Prostate gland (tissue), 2 donors: ENCODE measurements around the gene PAX5. TPM values are rescaled to one million over a fixed set of nuclear protein-coding genes. Genes with fewer than 3 reads are reported as not detected.

ENCODE experiments used
- DNase-seq: peaks from one replicate; pipeline ENCODE4 v3.0.0-alpha.2; 2019; ENCODE audit warnings: low spot score
- H3K27ac ChIP-seq, 2 donors: fragments of 200-600 bp; sonication (generic); 2 replicates each; pipeline ENCODE4 v1.5.1; 2017 to 2019
- H3K27me3 ChIP-seq: fragments of 200-600 bp; sonication (generic); replicated peaks from 2 replicates; pipeline ENCODE4 v1.5.1; 2019; ENCODE audit not compliant: insufficient read depth
- H3K36me3 ChIP-seq, 2 donors: fragments of 200-600 bp; sonication (generic); 1 replicate in 1 of 2; 2 replicates in 1 of 2; pipeline versions ENCODE4 v1.5.1 to v1.8.1; 2017 to 2019
- H3K4me1 ChIP-seq: fragments of 200-600 bp; sonication (generic); replicated peaks from 2 replicates; pipeline ENCODE4 v1.5.1; 2019
- H3K4me3 ChIP-seq, 2 donors: fragments of 200-600 bp; sonication (generic); 2 replicates each; pipeline ENCODE4 v1.5.1; 2017 to 2019
- H3K9me3 ChIP-seq: fragments of 200-600 bp; sonication (generic); 2 replicates; pipeline ENCODE4 v1.5.1; 2017
- POLR2A ChIP-seq: fragments of 450-650 bp; IDR thresholded peaks from one replicate; pipeline ENCODE4 v1.6.1; 2016; ENCODE audit warnings: antibody characterized with exemption, mild to moderate bottlenecking
- POLR2AphosphoS5 ChIP-seq: sonication (generic); formaldehyde crosslinking; IDR thresholded peaks from one replicate; pipeline ENCODE4 v1.6.1; 2017; ENCODE audit warnings: antibody characterized with exemption
- WGBS: methylation state at CpG from one replicate; pipeline ENCODE4 v1.1.5; 2018; 5-methylcytosine and 5-hydroxymethylcytosine counted together
- intact Hi-C: fragments of 100-400 bp; cut with DNase I; formaldehyde crosslinking; loops from one replicate; pipeline ENCODE4 v1.14.2; 2022
- total RNA-seq, 2 donors: library from RNA; depleted of rRNA; stranded (reverse); fragments of >200 nt; gene quantifications; one replicate each; pipeline ENCODE4 v1.1.0, GENCODE V29; 2016
- TF ChIP-seq, protein P1 (sequence below), 4 experiments: fragments of 200-600 bp in 2 of 4; fragments of 450-650 bp in 2 of 4; sonication (generic) in 2 of 4; IDR thresholded peaks; 1 replicate in 3 of 4; 2 replicates in 1 of 4; pipeline ENCODE4 v1.5.1; 2016 to 2019; ENCODE audit warnings: antibody characterized with exemption in 4 of 4, mild to moderate bottlenecking in 2 of 4, moderate library complexity in 2 of 4

PAX5 gene
- total RNA-seq, 2 donors from 2014 or later, result 0.05 to 0.11 TPM

GRCh38 chr9:36945999-36946398 lies 88.1 kb downstream of the PAX5 start:
- 81% methylated on average over 14 of the region's 14 CpGs for WGBS
- Histone ChIP-seq H3K27me3 (no peaks in the 10 kb centered on the region), H3K9me3 (no peaks in the 10 kb centered on the region), H3K27ac (no peak overlapping the region), H3K4me1 (no peaks in the 10 kb centered on the region), H3K4me3 (no peak overlapping the region), H3K36me3 (no peaks in the 10 kb centered on the region)
- intact Hi-C loops, result no loop called here
- DNase-seq, result no peak
- TF ChIP-seq POLR2A, result no peak
- TF ChIP-seq, protein P1, sequence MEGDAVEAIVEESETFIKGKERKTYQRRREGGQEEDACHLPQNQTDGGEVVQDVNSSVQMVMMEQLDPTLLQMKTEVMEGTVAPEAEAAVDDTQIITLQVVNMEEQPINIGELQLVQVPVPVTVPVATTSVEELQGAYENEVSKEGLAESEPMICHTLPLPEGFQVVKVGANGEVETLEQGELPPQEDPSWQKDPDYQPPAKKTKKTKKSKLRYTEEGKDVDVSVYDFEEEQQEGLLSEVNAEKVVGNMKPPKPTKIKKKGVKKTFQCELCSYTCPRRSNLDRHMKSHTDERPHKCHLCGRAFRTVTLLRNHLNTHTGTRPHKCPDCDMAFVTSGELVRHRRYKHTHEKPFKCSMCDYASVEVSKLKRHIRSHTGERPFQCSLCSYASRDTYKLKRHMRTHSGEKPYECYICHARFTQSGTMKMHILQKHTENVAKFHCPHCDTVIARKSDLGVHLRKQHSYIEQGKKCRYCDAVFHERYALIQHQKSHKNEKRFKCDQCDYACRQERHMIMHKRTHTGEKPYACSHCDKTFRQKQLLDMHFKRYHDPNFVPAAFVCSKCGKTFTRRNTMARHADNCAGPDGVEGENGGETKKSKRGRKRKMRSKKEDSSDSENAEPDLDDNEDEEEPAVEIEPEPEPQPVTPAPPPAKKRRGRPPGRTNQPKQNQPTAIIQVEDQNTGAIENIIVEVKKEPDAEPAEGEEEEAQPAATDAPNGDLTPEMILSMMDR (IDR thresholded peaks at IDR 0.05), result no peak
- no peak for TF ChIP-seq POLR2AphosphoS5

DNA sequence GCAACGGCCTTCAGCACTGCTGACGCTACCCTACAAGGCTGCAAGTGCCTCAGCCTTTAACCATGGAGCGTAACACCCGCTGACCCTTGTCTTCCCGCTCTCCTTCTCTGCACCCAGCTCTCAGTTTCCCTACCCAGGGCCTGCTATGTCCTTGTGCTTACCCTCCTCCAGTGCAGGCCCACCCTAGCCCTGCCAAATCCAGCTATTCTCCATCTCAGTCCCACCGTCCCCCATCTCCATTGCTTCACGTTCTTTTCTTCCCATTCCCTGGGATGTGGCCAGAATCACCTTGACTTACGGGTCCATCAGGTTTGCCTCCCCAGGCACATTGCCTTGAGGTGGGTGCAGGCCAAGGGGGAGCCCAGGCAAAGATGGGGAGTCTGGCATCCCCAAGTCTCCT lies 91.2 kb downstream of the PAX5 start:
- intact Hi-C loops, result no loop called here
- no peaks in the 10 kb centered on the region for H3K9me3 ChIP-seq
- DNase-seq, result no peak
- TF ChIP-seq POLR2AphosphoS5 (no peak), POLR2A (no peak)
- TF ChIP-seq, protein P1 (IDR thresholded peaks at IDR 0.05), result no peak
- H3K27ac ChIP-seq, result no peak overlapping the region
- H3K4me3 ChIP-seq, result no peak overlapping the region
- no peaks in the 10 kb centered on the region for H3K4me1 ChIP-seq
- no peaks in the 10 kb centered on the region for H3K36me3 ChIP-seq
- 90% methylated on average over 8 of the region's 8 CpGs for WGBS
- H3K27me3 ChIP-seq, result peaks cover 3% of the 10 kb centered on the region

DNA sequence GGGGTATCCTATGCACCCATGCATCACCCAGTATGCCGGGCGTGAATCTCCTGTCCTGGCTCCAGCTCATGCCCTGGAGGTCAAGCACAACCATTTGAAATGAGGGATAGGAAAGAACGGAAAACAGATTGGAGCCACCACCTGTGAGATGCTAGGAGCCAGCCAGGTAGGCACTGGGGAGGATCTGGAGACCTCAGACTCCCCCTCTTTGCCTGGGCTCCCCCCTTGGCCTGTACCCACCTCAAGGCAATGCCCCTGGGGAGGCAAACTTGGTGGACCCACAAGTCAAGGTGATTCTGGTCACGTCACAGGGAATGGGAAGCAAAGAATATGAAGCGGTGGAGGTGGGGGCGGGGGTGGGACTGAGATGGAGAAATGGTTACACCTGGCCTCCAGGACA lies 92.6 kb downstream of the PAX5 start:
- no peak for DNase-seq
- no peaks in the 10 kb centered on the region for H3K9me3 ChIP-seq
- H3K4me3 ChIP-seq, result no peak overlapping the region
- 92% methylated on average over 6 of the region's 6 CpGs for WGBS
- H3K27me3 ChIP-seq, result peaks cover 3% of the 10 kb centered on the region
- TF ChIP-seq POLR2AphosphoS5, result no peak
- TF ChIP-seq POLR2A, result no peak
- TF ChIP-seq, protein P1 (IDR thresholded peaks at IDR 0.05), result no peak
- intact Hi-C loops, result no loop called here
- no peaks in the 10 kb centered on the region for H3K4me1 ChIP-seq
- H3K36me3 ChIP-seq, result no peaks in the 10 kb centered on the region
- H3K27ac ChIP-seq, result no peak overlapping the region

DNA sequence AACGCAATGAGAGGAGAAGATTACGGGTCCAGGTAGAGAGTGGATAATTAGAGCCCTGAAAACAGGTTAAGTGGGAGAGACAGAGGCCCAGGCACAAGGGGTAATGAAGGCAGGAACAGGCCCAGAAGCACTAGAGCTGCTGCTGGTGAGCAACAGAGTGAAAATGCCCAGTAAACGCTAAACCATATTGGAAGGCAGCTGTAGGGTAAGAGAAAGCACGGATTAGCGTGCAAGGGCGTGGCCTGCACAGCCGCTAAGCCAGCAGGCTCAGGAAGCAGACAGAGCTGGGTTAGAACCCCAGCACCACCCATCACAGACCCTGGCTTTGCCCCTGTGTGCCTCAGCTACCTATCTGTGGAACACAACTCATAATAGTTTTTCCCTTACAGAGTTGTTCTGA lies 93.2 kb downstream of the PAX5 start:
- DNase-seq, result no peak
- Histone ChIP-seq H3K4me1 (no peaks in the 10 kb centered on the region), H3K36me3 (no peaks in the 10 kb centered on the region), H3K9me3 (no peaks in the 10 kb centered on the region), H3K27me3 (peaks cover 3% of the 10 kb centered on the region), H3K4me3 (no peak overlapping the region), H3K27ac (no peak overlapping the region)
- WGBS, result 90% methylated on average over 7 of the region's 7 CpGs
- intact Hi-C loops, result no loop called here
- TF ChIP-seq POLR2AphosphoS5, result no peak
- no peak for TF ChIP-seq POLR2A
- TF ChIP-seq, protein P1 (IDR thresholded peaks at IDR 0.05), result no peak

GRCh38 chr9:36940500-36940853 lies 93.6 kb downstream of the PAX5 start:
- Histone ChIP-seq H3K4me3 (no peak overlapping the region), H3K36me3 (no peaks in the 10 kb centered on the region), H3K9me3 (no peaks in the 10 kb centered on the region), H3K27ac (no peak overlapping the region), H3K4me1 (no peaks in the 10 kb centered on the region), H3K27me3 (peaks cover 3% of the 10 kb centered on the region)
- 87% methylated on average over 7 of the region's 7 CpGs for WGBS
- intact Hi-C loops, result no loop called here
- DNase-seq, result no peak
- TF ChIP-seq POLR2AphosphoS5, result no peak
- TF ChIP-seq, protein P1 (IDR thresholded peaks at IDR 0.05), result no peak
- no peak for TF ChIP-seq POLR2A
